SHP77 treated with DMSO at 0.1 percent for 48 hours (cell line): ENCODE results near the gene OR10H3.
"Not testable (repeated sequence)": the region's sequence is repeated elsewhere in the genome, so short reads cannot be mapped to it uniquely, and the experiment has no call there.

Source experiments
- DNase-seq: peaks from one replicate; lab custom pipeline; 2025; lab: John Stamatoyannopoulos, UW

The OR10H3 gene

DNA sequence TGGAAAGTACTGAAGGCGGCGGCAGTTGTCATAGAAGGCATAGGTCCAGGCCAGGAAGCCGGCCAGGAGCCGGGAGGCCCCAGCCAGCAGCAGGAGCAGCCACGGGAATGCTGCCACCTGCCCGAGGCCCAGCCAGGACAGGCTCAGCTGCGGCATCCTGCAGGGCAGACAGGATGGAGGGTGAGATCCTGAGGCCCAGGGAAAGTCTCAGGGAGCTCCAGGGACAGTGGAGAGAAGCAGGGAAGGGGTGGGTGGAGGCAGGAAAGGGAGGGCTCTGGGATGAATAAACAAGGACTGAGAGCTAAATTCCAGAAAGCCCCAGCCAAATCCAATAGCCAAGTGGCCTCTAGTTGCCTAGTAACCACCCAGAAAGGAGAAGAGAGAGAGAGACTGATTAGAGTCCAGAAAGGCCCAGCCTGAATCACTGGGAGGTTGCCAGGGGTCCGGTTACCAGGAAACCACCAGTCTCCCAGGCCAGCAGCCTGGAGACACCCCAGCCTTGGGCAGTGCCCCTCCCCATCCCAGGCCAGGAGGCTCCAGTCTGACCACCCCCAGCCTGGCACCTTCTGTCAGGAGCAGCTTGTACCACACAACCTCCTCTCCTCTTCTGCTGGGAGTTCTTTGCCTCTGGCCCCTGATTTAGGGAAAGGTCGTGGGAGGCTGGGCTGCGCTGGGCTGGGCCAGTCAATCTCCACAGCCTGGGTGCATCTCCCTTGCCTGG, 42.1 kb downstream of the OR10H3 start:
- no peak for DNase-seq

DNA sequence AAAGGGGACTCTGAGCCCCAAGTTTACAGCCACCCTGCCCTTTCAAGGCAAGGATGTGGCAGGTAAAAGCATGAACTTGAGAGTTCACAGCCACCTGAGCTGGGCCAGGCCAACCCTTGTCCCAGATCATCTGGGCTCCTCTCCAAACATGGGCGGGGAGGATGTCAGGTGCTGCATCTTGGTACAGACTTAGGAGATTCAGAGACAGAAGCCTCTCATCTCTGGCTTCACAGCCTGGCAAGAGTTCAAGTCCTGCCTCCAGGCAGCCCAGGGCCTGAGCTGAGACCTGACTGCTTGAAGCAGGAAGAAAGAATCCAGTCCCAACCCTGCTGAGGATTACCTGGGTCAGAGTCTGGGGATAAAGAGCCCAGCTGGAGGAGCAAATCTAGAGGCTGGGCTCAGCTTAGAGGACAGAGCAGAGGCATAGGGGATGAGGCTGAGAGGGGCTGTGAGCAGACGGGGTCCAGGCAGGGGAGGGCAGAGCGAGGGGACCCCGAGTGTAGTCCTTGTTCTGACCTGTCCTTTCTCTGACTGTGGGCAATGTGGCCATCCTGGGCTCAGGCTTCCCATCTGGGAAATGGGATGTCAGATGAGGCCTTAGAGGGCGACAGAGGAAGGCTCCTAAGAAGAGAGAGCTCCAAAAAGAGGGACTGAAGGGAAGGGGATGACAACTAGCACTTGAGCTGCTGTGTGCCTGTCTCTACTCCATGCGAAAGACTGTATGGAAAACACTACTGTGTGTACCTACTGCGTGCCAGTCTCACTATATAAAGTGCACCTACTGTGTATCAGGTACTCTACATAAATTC, 43.0 kb downstream of the OR10H3 start:
- no peak for DNase-seq

DNA sequence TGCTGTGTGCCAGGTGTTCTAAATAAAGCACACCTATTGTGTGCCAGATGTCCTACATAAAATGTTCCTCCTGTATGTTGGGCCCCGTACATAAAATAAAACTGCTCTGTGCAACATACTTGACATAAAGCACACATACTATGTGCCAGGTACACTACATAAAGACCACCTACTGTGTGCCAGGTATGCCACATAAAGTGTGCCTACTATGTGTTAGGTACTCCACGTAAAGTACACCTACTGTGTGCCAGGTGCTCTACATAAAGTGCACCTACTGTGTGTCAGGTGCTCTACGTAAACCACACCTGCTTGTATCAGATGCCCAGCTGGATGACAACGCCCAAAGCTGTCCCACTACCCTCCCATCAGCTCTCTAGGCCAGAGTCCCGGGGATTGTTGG, 43.9 kb downstream of the OR10H3 start:
- DNase-seq, result no peak

DNA sequence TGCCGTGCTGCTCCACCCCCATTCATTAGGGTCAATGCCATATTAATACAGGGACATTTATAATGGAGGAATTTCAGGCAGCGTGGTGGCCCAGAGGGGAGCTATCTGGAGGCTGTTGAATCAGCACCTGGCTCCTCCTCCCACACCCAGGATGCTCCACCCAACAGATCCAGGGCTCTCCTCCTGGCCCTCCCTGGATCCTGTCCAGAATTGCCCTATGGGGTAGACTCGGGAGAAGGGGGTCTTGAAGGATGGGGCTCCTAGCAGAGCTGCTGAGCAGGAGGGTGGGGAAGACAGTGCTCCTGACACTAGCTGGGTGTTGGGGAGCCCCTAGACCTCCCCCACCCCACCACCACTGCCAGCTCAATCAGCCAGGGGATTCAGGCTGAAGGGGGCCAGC, 44.4 kb downstream of the OR10H3 start:
- DNase-seq, result no peak

DNA sequence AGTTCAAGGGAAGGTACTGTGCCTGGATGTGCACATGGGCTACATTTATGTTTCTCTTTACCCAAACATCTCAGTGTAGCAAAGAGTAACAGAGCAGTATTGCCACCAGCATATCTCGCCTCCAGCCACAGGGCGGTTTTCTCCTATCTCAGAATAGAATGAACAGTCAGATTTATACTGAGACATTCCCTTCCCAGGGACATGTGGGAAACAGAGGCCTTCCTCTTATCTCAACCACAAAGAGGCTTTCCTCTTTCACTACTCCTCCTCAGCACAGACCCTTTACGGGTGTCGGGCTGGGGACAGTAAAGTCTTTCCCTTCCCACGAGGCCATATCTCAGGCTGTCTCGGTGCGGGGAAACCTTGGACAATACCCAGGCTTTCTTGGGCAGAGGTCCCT, 45.1 kb downstream of the OR10H3 start:
- DNase-seq, result not testable (repeated sequence)

DNA sequence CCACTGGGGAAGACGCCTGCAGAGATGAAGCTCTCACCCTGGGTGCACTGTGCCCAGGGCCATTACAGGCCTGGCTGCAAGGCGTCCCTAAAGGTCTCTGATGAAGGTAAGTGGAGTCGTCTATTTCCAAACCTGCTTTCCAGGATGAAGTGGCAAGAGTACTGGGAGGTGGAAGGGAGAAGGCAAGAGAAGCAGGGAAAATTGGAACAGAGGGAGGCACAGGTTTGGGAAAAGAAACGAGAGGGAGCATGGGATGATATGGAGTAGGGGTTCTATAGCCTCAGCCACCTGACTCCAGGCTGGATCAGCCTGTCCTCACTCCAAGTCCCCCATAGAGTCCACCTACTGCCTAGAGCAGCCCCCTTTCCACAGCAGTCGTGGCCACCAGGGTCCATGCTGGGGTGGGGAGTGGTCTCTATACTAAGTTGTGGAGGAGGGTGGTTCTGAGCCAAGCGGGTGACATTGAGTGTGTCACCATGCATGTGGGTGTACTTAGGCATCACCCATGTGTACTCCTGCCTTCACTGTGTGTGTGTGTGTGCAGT, 49.9 kb downstream of the OR10H3 start, which contains the start of gene OR10H5:
OR10H5 (plus strand) TSS at position 51 of the 545 bp plus-strand sequence. CDS start 6,388 bp downstream, outside the sequence.
- DNase-seq, result no peak

DNA sequence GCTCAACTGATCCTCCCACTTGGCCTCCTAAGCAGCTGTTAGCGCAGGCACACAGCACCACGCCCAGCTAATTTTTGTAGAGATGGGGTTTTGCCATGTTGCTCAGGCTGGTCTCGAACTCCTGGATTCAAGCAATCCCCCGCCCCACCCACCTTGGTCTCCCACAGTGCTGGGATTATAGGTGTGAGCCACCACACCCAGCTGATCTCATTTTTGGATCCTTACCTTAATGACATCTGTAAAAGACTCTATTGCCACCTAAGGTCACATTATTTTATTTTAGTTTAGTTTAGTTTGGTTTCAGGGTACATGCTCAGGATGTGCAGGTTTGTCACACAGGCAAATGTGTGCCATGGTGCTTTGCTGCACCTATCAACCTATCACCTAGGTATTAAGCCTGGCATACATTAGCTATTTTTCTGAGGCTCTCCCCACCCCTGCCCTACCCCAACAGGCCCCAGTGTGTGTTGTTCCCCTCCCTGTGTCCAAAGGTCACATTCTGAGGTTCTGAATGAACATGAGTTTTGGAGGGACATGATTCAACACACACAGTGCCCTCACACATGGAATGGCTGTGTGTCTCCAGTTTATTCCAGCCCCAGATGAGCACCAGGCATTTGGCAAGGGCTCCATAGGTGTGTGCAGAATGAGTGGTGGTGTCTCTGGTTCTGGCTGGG, 50.9 kb downstream of the OR10H3 start:
- DNase-seq, result no peak

DNA sequence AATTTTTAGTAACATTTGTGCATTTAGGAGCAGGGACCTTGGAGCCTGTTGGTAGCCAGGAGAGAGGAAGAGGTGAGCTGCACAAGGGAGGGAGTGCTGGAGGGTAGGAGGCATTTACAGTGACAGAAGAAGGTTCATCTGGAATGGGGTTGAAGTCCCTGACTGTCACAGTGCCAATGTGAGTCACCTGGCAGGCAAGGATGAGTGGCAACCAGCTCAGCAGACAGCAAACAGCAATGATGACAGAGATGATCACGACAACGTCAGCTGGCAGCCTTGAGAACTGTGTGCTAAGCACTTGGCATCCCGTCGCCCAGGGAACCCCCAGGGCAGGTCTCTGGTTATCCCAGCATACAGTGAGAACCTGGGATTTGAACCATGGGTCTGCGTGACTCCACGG, 52.3 kb downstream of the OR10H3 start:
- DNase-seq, result peak; percentile 6
